Upper lobe of left lung (tissue), 6 donors: ENCODE measurements around the gene CDKN2AIPNL. TPM values are rescaled to one million over a fixed set of nuclear protein-coding genes. Genes with fewer than 3 reads are reported as not detected.

Source experiments
- ATAC-seq, 2 donors: fragments of 200-7000 bp; cut with Tn5 transposase; one replicate each; pipeline ENCODE4 v1.9.1; 2022; ENCODE audit warnings: mild to moderate bottlenecking in 2 of 2, moderate library complexity in 2 of 2; ENCODE audit not compliant: low FRiP score in 2 of 2
- DNase-seq, 2 donors: peaks; one replicate each; pipeline ENCODE4 v3.0.0-alpha.2; 2019 to 2020
- H3K27ac ChIP-seq, 4 donors: fragments of 200-600 bp; sonication (generic); one replicate each; pipeline ENCODE4 v1.5.1; 2016 to 2019
- H3K27me3 ChIP-seq, 4 donors: fragments of 200-600 bp; sonication (generic); one replicate each; pipeline ENCODE4 v1.5.1; 2017 to 2019
- H3K36me3 ChIP-seq, 4 donors: fragments of 200-600 bp; sonication (generic); one replicate each; pipeline ENCODE4 v1.5.1; 2016 to 2019
- H3K4me1 ChIP-seq, 4 donors: fragments of 200-600 bp; sonication (generic); one replicate each; pipeline ENCODE4 v1.5.1; 2018 to 2019
- H3K4me3 ChIP-seq, 4 donors: fragments of 200-600 bp; sonication (generic); one replicate each; pipeline ENCODE4 v1.5.1; 2017 to 2019; ENCODE audit warnings: mild to moderate bottlenecking in 2 of 4, moderate library complexity in 1 of 4
- H3K9me3 ChIP-seq, 4 donors: fragments of 200-600 bp; sonication (generic); one replicate each; pipeline ENCODE4 v1.5.1; 2018 to 2019
- EP300 ChIP-seq, 4 donors: sonication (generic); formaldehyde crosslinking; IDR thresholded peaks; one replicate each; pipeline ENCODE4 v1.5.1; 2017; ENCODE audit warnings: antibody characterized with exemption in 4 of 4, control low read depth in 2 of 4
- POLR2A ChIP-seq, 4 donors: fragments of 450-650 bp; IDR thresholded peaks; one replicate each; pipeline ENCODE4 v1.5.1; 2016 to 2017; ENCODE audit warnings: antibody characterized with exemption in 4 of 4, mild to moderate bottlenecking in 2 of 4
- POLR2AphosphoS5 ChIP-seq, 2 donors: sonication (generic); formaldehyde crosslinking; IDR thresholded peaks; one replicate each; pipeline ENCODE4 v1.5.1; 2017; ENCODE audit warnings: antibody characterized with exemption in 2 of 2
- WGBS, 2 donors: methylation state at CpG; one replicate each; pipeline ENCODE4 v1.1.5; 2017 to 2018; 5-methylcytosine and 5-hydroxymethylcytosine counted together
- total RNA-seq, 6 donors: library from RNA; depleted of rRNA in 4 of 6; stranded (reverse); fragments of >200 nt in 4 of 6; gene quantifications; one replicate each; pipeline versions ENCODE4 v1.1.0 to v1.2.1, GENCODE V29; 2016 to 2021
- TF ChIP-seq, protein P1 (sequence below), 6 experiments: fragments of 450-650 bp in 4 of 6; fragments of 200-600 bp in 2 of 6; sonication (generic) in 2 of 6; IDR thresholded peaks; one replicate each; pipeline ENCODE4 v1.5.1; 2016 to 2019; ENCODE audit warnings: antibody characterized with exemption in 6 of 6
- donor health status: DM: no; HTN: no; CAD: no; lungs with moderate emphysema.
- donor health status: DM: no; HTN: yes; CAD: no; lungs with severe emphysema.

The CDKN2AIPNL gene
- total RNA-seq, 6 donors from 2014 or later, result 2.1 to 18.5 (median 13.3) TPM

DNA sequence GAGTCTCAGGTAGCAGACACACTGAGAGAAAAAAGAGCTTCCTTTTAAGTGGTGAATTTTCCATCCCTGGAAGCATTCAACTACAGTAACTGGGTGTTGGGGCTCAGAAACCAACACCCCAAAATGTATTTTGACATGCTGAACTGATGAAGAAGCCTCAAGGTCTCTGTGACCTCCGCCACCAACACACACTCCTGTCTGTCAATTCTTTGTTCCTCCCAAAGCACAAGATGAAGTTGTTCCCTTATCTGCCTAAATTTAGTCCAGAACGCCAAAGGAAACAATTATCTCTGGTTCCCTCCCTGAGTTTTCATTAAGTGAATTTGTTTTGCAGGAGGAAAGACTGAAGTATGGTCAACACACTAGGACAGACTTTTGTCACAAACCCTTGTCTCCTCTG lies 1.4 kb upstream of the CDKN2AIPNL start:
- H3K4me3 ChIP-seq, result no peak overlapping the region

DNA sequence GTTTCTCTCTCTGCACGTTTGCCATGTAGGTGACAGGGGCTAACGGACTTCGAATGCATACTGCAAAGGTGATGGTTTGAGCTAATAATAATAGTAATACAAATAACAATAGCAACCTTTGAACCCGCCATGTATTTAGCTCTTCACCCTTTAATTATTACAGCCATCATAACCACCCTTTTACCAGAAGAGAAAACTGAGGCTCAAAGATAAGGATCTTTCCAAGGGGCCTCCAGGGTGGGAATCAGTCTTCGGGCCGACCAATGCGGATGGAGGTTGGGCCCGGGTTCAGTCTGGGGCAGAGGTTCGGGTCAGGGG lies 494 bp downstream of the CDKN2AIPNL start:
- no peak for DNase-seq
- H3K4me3 ChIP-seq, result peak overlapping the region; percentile 65 to 97 (median 90)
- ATAC-seq, result no peak
- TF ChIP-seq EP300 (IDR thresholded peaks at IDR 0.05) (no peak), POLR2AphosphoS5 (IDR thresholded peaks at IDR 0.05) (no peak), POLR2A (IDR thresholded peaks at IDR 0.05) (no peak)
- TF ChIP-seq, protein P1, sequence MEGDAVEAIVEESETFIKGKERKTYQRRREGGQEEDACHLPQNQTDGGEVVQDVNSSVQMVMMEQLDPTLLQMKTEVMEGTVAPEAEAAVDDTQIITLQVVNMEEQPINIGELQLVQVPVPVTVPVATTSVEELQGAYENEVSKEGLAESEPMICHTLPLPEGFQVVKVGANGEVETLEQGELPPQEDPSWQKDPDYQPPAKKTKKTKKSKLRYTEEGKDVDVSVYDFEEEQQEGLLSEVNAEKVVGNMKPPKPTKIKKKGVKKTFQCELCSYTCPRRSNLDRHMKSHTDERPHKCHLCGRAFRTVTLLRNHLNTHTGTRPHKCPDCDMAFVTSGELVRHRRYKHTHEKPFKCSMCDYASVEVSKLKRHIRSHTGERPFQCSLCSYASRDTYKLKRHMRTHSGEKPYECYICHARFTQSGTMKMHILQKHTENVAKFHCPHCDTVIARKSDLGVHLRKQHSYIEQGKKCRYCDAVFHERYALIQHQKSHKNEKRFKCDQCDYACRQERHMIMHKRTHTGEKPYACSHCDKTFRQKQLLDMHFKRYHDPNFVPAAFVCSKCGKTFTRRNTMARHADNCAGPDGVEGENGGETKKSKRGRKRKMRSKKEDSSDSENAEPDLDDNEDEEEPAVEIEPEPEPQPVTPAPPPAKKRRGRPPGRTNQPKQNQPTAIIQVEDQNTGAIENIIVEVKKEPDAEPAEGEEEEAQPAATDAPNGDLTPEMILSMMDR (IDR thresholded peaks at IDR 0.05), result no peak
- no peaks in the 10 kb centered on the region for H3K9me3 ChIP-seq
- peaks cover 22 to 35% (median 24%) of the 10 kb centered on the region in 4 donors for H3K4me1 ChIP-seq
- H3K36me3 ChIP-seq, result peaks cover 0 to 12% (median 2%) of the 10 kb centered on the region in 4 donors
- H3K27ac ChIP-seq, result peak overlapping the region; percentile 83 to 92 (median 88)
- no peaks in the 10 kb centered on the region for H3K27me3 ChIP-seq
- 6 to 10% methylated on average over 8 to 9 of the region's 9 CpGs for WGBS, 2 donors

More for the DNA sequence above, 1.4 kb upstream of the CDKN2AIPNL start:
- Histone ChIP-seq H3K27me3 (no peaks in the 10 kb centered on the region), H3K9me3 (no peaks in the 10 kb centered on the region), H3K4me1 (peaks cover 22 to 35% (median 24%) of the 10 kb centered on the region in 4 donors), H3K36me3 (no peaks in the 10 kb centered on the region), H3K27ac (peak overlapping the region in 3 of 4 donors; percentile 83 to 92 (median 86))
- WGBS, 2 donors, result 69 to 75% methylated on average over 2 of the region's 2 CpGs
- ATAC-seq (no peak), DNase-seq (no peak)
- TF ChIP-seq POLR2AphosphoS5 (IDR thresholded peaks at IDR 0.05), result no peak
- TF ChIP-seq EP300 (IDR thresholded peaks at IDR 0.05), result no peak
- TF ChIP-seq, protein P1 (IDR thresholded peaks at IDR 0.05), result no peak
- no peak for TF ChIP-seq POLR2A (IDR thresholded peaks at IDR 0.05)

DNA sequence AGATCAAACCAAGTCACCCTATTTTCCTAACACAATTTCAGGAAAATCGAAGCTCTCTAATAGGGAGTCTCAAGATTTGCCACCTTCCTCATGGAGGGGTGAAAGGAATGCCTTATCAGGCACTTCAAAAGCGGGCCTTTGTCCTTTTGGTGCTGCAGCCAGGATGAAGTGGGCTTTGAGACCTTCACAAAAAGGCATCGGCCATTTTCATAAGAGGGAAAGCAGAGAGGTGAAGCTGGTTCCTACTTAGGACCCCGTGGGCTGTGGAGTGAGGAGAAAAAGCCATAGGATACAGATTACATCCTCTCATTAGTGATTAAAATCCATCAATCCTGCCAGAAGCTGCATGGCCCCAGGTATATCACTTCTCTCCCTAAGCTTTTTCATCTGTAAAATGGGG lies 859 bp downstream of the CDKN2AIPNL start:
- Histone ChIP-seq H3K36me3 (peaks cover 0 to 15% (median 4%) of the 10 kb centered on the region in 4 donors), H3K9me3 (no peaks in the 10 kb centered on the region), H3K27me3 (no peaks in the 10 kb centered on the region), H3K27ac (peak overlapping the region in 2 of 4 donors; percentile 86 to 92), H3K4me3 (peak overlapping the region; percentile 65 to 97 (median 90)), H3K4me1 (peaks cover 22 to 35% (median 24%) of the 10 kb centered on the region in 4 donors)
- 59 to 67% methylated on average over 4 of the region's 4 CpGs for WGBS, 2 donors
- TF ChIP-seq EP300 (IDR thresholded peaks at IDR 0.05), result no peak
- TF ChIP-seq POLR2A (IDR thresholded peaks at IDR 0.05), result no peak
- TF ChIP-seq POLR2AphosphoS5 (IDR thresholded peaks at IDR 0.05), result no peak
- TF ChIP-seq, protein P1 (IDR thresholded peaks at IDR 0.05), result no peak
- no peak for DNase-seq
- no peak for ATAC-seq

DNA sequence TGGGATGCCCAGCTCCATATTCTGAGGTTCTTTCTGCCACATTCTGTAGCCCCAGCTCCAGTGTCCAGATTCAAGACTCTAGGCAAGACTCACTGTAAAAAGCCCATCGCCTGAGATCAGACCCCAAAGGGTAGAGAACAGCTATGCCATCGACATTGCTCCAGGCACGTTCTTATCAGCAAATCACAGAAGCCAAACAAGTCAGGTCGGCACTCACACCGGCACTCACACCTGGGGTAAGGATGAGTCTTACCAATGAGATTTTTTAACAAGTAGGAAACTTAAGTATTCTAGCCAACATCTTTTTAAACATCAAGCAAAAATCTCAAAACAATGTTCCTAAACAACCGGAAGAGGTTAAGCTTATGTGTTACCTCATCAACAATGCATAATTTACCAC lies 2.4 kb downstream of the CDKN2AIPNL start:
- H3K36me3 ChIP-seq, result peaks cover 0 to 22% (median 6%) of the 10 kb centered on the region in 4 donors
- ATAC-seq, result no peak
- no peak for TF ChIP-seq POLR2AphosphoS5 (IDR thresholded peaks at IDR 0.05)
- TF ChIP-seq, protein P1 (IDR thresholded peaks at IDR 0.05), result no peak
- TF ChIP-seq EP300 (IDR thresholded peaks at IDR 0.05), result no peak
- TF ChIP-seq POLR2A (IDR thresholded peaks at IDR 0.05), result no peak

GRCh38 chr5:134406390-134406789 lies 5.3 kb downstream of the CDKN2AIPNL start:
- DNase-seq (no peak), ATAC-seq (no peak)
- Histone ChIP-seq H3K9me3 (no peaks in the 10 kb centered on the region), H3K4me1 (peaks cover 14 to 23% (median 15%) of the 10 kb centered on the region in 4 donors), H3K27ac (no peak overlapping the region), H3K27me3 (no peaks in the 10 kb centered on the region), H3K4me3 (no peak overlapping the region), H3K36me3 (peaks cover 0 to 37% (median 7%) of the 10 kb centered on the region in 4 donors)
- TF ChIP-seq EP300 (IDR thresholded peaks at IDR 0.05), result no peak
- no peak for TF ChIP-seq POLR2AphosphoS5 (IDR thresholded peaks at IDR 0.05)
- TF ChIP-seq, protein P1 (IDR thresholded peaks at IDR 0.05), result no peak
- no peak for TF ChIP-seq POLR2A (IDR thresholded peaks at IDR 0.05)
- 80 to 100% methylated on average over 1 of the region's 1 CpG for WGBS, 2 donors

More for the DNA sequence above, 2.4 kb downstream of the CDKN2AIPNL start:
- no peak overlapping the region for H3K4me3 ChIP-seq
- WGBS, 2 donors, result 50 to 73% methylated on average over 6 of the region's 6 CpGs
- H3K9me3 ChIP-seq, result no peaks in the 10 kb centered on the region
- H3K27me3 ChIP-seq, result no peaks in the 10 kb centered on the region
- H3K27ac ChIP-seq, result no peak overlapping the region
- H3K4me1 ChIP-seq, result peaks cover 22 to 35% (median 24%) of the 10 kb centered on the region in 4 donors
- DNase-seq, result no peak
